K562 (cell line): ENCODE measurements around the gene IPO9. TPM values are rescaled to one million over a fixed set of nuclear protein-coding genes. Genes with fewer than 3 reads are reported as not detected.

Experiments
- ATAC-seq: fragments of 200-7000 bp; cut with Tn5 transposase; 3 replicates; pipeline ENCODE4 v1.9.1; 2020; ENCODE audit warnings: moderate library complexity
- BruUV-seq: library from RNA; stranded (reverse); fragments of 400-500 nt; replicated peaks from 2 replicates; lab custom pipeline; 2021; lab: Mats Ljungman, UMichigan
- CTCF ChIA-PET: fragments of 300-600 bp; formaldehyde crosslinking; extraction: SDS; loops from one replicate; lab custom pipeline; 2021; ENCODE audit warnings: low intra/inter-chr PET ratio; lab: Yijun Ruan, JAX
- POLR2A ChIA-PET: fragments of 300-600, 350-650 bp; sonication (Branson Sonifier 250); formaldehyde crosslinking; extraction: SDS; loops from one replicate; lab custom pipeline; 2021; ENCODE audit warnings: antibody characterized with exemption, inconsistent platforms; lab: Yijun Ruan, JAX
- DNase-seq, 4 experiments: peaks; one replicate each; pipeline versions ENCODE4 v3.0.0 to v3.0.0-alpha.2; 2011 to 2018; ENCODE audit warnings: low spot score in 3 of 4, mixed read lengths in 3 of 4; ENCODE audit errors: extremely low read depth in 1 of 4
- FAIRE-seq: peaks from 2 replicates; lab custom pipeline; 2011; peaks lifted over from hg19 to GRCh38; lab: Jason Lieb, UNC
- H2AFZ ChIP-seq: 2 replicates; pipeline ENCODE4 v1.6.0; 2011; ENCODE audit warnings: low read depth, low read length, control low read depth, inconsistent platforms
- H3K27ac ChIP-seq: fragments of 200-600 bp; 3 replicates; pipeline ENCODE4 v1.8.0; 2011; ENCODE audit warnings: low read depth, mild to moderate bottlenecking, control low read depth, inconsistent platforms, low read length, moderate library complexity, mixed read lengths; ENCODE audit errors: extremely low read depth
- H3K27me3 ChIP-seq, 2 experiments: fragments of 300-600 bp in 1 of 2; 2 replicates in 1 of 2; 3 replicates in 1 of 2; pipeline versions ENCODE4 v1.6.0 to v1.8.0; 2011; ENCODE audit warnings: inconsistent platforms in 2 of 2, low read length in 2 of 2, mild to moderate bottlenecking in 1 of 2, mixed read lengths in 1 of 2, moderate library complexity in 1 of 2; ENCODE audit not compliant: control insufficient read depth in 2 of 2, insufficient read depth in 2 of 2
- H3K36me3 ChIP-seq: fragments of 300-600 bp; 3 replicates; pipeline ENCODE4 v1.8.0; 2011; ENCODE audit warnings: mild to moderate bottlenecking, low read length, inconsistent platforms; ENCODE audit not compliant: control insufficient read depth, insufficient read depth
- H3K4me1 ChIP-seq, 2 experiments: fragments of 200-600 bp in 1 of 2; replicated peaks in 1 of 2; 2 replicates in 1 of 2; 3 replicates in 1 of 2; pipeline versions ENCODE4 v1.5.1 to v1.8.0; 2011; ENCODE audit warnings: inconsistent platforms in 2 of 2, low read length in 2 of 2, mild to moderate bottlenecking in 1 of 2, mixed read lengths in 1 of 2, moderate library complexity in 1 of 2; ENCODE audit not compliant: control insufficient read depth in 2 of 2, insufficient read depth in 2 of 2
- H3K4me2 ChIP-seq: 2 replicates; pipeline ENCODE4 v1.6.1; 2011; ENCODE audit warnings: low read length, control low read depth, inconsistent platforms, mixed read lengths; ENCODE audit not compliant: insufficient read depth
- H3K4me3 ChIP-seq: fragments of 200-600 bp; sonication (generic), shearing (Covaris generic); 2 replicates; pipeline ENCODE4 v1.5.1; 2016; ENCODE audit warnings: control low read depth, inconsistent platforms
- H3K79me2 ChIP-seq: fragments of 200-600 bp; 3 replicates; pipeline ENCODE4 v1.8.0; 2011; ENCODE audit warnings: low read length, inconsistent platforms; ENCODE audit not compliant: control insufficient read depth, insufficient read depth
- H3K9ac ChIP-seq, 2 experiments: 2 replicates each; pipeline versions ENCODE4 v1.6.0 to v1.6.1; 2011; ENCODE audit warnings: low read depth in 2 of 2, low read length in 2 of 2, control low read depth in 1 of 2, inconsistent platforms in 1 of 2, mild to moderate bottlenecking in 1 of 2, mixed read lengths in 1 of 2; ENCODE audit not compliant: insufficient read depth in 1 of 2
- H3K9me1 ChIP-seq: one replicate; pipeline ENCODE4 v1.6.0; 2011; ENCODE audit warnings: inconsistent platforms, mild to moderate bottlenecking, low read length, moderate library complexity; ENCODE audit not compliant: control insufficient read depth, insufficient read depth
- H3K9me3 ChIP-seq: replicated peaks from 2 replicates; pipeline ENCODE4 v1.5.1; 2011; ENCODE audit warnings: low read depth, low read length, inconsistent platforms; ENCODE audit not compliant: control insufficient read depth, insufficient read depth
- H4K20me1 ChIP-seq: replicated peaks from 2 replicates; pipeline ENCODE4 v1.6.1; 2011; ENCODE audit warnings: low read length, inconsistent platforms, mixed read lengths; ENCODE audit not compliant: control insufficient read depth, insufficient read depth
- BRF1 ChIP-seq: IDR thresholded peaks from 3 replicates; pipeline ENCODE4 v1.6.1; 2011; ENCODE audit warnings: borderline replicate concordance, mild to moderate bottlenecking; ENCODE audit not compliant: insufficient read length; ENCODE audit errors: extremely low read depth
- C11orf30 ChIP-seq: fragments of 450-650 bp; IDR thresholded peaks from 2 replicates; pipeline ENCODE4 v1.6.1; 2016; ENCODE audit warnings: low read depth, mild to moderate bottlenecking
- CHD1 ChIP-seq: fragments of 200-600 bp; sonication (generic); IDR thresholded peaks from one replicate; pipeline ENCODE4 v1.6.1; 2012; ENCODE audit warnings: mild to moderate bottlenecking, moderate library complexity, low read length, inconsistent platforms
- CREM ChIP-seq: IDR thresholded peaks from 2 replicates; pipeline ENCODE4 v1.6.1; 2014; ENCODE audit warnings: antibody characterized with exemption, low read depth
- EP400 ChIP-seq: fragments of 450-650 bp; IDR thresholded peaks from 2 replicates; pipeline ENCODE4 v1.6.1; 2017; ENCODE audit warnings: antibody characterized with exemption, mild to moderate bottlenecking, moderate library complexity
- HEY1 ChIP-seq: fragments of 250-450 bp; sonication (Bioruptor Pico); IDR thresholded peaks from 2 replicates; pipeline ENCODE4 v1.5.0; 2020; ENCODE audit warnings: mild to moderate bottlenecking, moderate library complexity, borderline replicate concordance
- SMAD2 ChIP-seq: fragments of 150-350 bp; IDR thresholded peaks from 2 replicates; pipeline ENCODE4 v1.6.1; 2014; ENCODE audit warnings: low read depth, mild to moderate bottlenecking, low read length
- SMC3 ChIP-seq: conservative IDR thresholded peaks from 2 replicates; pipeline ENCODE4 v1.6.1; 2011; ENCODE audit warnings: low read depth, low read length, improper control_type of control experiment; ENCODE audit not compliant: insufficient read depth
- ZNF263 ChIP-seq: sonication (generic); formaldehyde crosslinking; IDR thresholded peaks from 2 replicates; pipeline ENCODE4 v1.8.0; 2022; ENCODE audit warnings: mild to moderate bottlenecking, missing genetic modification reagents, borderline replicate concordance
- ZNF41 ChIP-seq: fragments of 250-450 bp; sonication (Bioruptor Pico); conservative IDR thresholded peaks from 2 replicates; pipeline ENCODE4 v1.4.0; 2020; ENCODE audit warnings: mild to moderate bottlenecking
- WGBS: fragments of 100-300 bp; shearing (Covaris generic); methylation state at CpG from one replicate; pipeline ENCODE4 v1.1.6; 2016; ENCODE audit warnings: low coverage, mixed read lengths; ENCODE audit not compliant: insufficient coverage; ENCODE audit errors: missing lambda C conversion rate; 5-methylcytosine and 5-hydroxymethylcytosine counted together
- in situ Hi-C: fragments of 300-500 bp; cut with MboI; formaldehyde crosslinking; loops from 4 replicates; pipeline ENCODE4 v1.15.0; 2018; ENCODE audit warnings: inconsistent platforms, mixed read lengths
- intact Hi-C: fragments of 100-400 bp; cut with micrococcal nuclease; formaldehyde crosslinking; loops from 2 replicates; pipeline ENCODE4 v1.14.2; 2022
- polyA plus RNA-seq, 8 experiments: library from polyadenylated mRNA; depleted of rRNA in 4 of 8; stranded (reverse) in 5 of 8; unstranded in 3 of 8; fragments of >200 nt; fragmentation: Nextera tagmentation in 2 of 8; fragmentation: Illumina TruSeq in 1 of 8; extraction: Ambion mirVana in 2 of 8; extraction: Trizol in 1 of 8; gene quantifications; 2 replicates each; pipeline versions ENCODE4 v1.2.1 to v1.2.3, GENCODE V29; 2011 to 2014; ENCODE audit warnings: inconsistent platforms in 1 of 8, missing spikeins in 1 of 8
- total RNA-seq, 7 experiments: library from RNA; depleted of rRNA in 6 of 7; stranded (reverse); fragments of >200 nt in 6 of 7; fragmentation: Illumina TruSeq in 2 of 7; extraction: Trizol in 2 of 7; gene quantifications; 2 replicates each; pipeline versions ENCODE4 v1.2.1 to v1.2.3, GENCODE V29; 2011 to 2021; ENCODE audit warnings: low replicate concordance in 1 of 7
- TF ChIP-seq, protein P1 (sequence below): fragments of 250-450 bp; sonication (Bioruptor Pico); IDR thresholded peaks from 2 replicates; pipeline ENCODE4 v1.8.0; 2022; ENCODE audit warnings: moderate library complexity, mild to moderate bottlenecking, inconsistent platforms
- TF ChIP-seq, protein P2 (sequence below): fragments of 450-650 bp; IDR thresholded peaks from 2 replicates; pipeline ENCODE4 v1.6.1; 2018; ENCODE audit not compliant: partially characterized antibody

Gene IPO9
- total and polyA plus RNA-seq, 9 of the 15 experiments (the other 6 are each of a cell fraction or from before 2014, with no cell fraction given), result 27.9 to 78.6 (median 43.9) TPM

DNA sequence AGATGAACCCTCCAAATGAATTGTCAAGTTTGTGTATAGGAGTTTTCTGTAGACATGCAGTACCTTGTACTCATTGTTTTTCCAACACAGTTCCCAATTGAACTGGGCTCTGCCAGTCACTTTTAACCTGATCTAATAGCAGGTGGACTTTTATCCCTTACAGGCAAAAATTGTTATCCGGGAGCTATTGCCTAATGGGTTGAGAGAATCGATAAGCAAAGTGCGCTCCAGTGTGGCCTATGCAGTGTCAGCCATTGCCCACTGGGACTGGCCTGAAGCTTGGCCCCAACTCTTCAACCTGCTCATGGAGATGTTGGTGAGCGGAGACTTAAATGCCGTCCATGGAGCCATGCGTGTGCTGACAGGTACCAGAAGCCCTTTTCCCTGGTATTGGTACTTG lies 19.3 kb downstream of the IPO9 start:
- H3K36me3 ChIP-seq, result peaks cover 76% of the 10 kb centered on the region
- FAIRE-seq (no peak), ATAC-seq (no peak), DNase-seq (no peak)
- WGBS, result 95% methylated on average over 6 of the region's 6 CpGs
- H3K4me3 ChIP-seq, result no peak overlapping the region
- ChIA-PET CTCF (no interaction called here), POLR2A (interaction anchor here (0.6 to 1.7 kb wide), 7 partner anchors 9 to 388 kb away, joined by 3 to 10 read pairs (median 4); no protein-coding TSS in a partner anchor)
- H3K4me2 ChIP-seq, result no peak overlapping the region
- no peaks in the 10 kb centered on the region for H3K27me3 ChIP-seq
- BruUV-seq, result no TSS peak
- H2AFZ ChIP-seq, result no peak overlapping the region
- no peaks in the 10 kb centered on the region for H3K9me3 ChIP-seq
- H3K9ac ChIP-seq, result no peak overlapping the region
- TF ChIP-seq, protein P1, sequence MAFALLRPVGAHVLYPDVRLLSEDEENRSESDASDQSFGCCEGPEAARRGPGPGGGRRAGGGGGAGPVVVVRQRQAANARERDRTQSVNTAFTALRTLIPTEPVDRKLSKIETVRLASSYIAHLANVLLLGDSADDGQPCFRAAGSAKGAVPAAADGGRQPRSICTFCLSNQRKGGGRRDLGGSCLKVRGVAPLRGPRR, result no peak
- intact Hi-C loops, result no loop called here
- peaks cover 49% of the 10 kb centered on the region for H3K79me2 ChIP-seq
- in situ Hi-C loops, result no loop called here
- H3K27ac ChIP-seq, result no peak overlapping the region
- no peaks in the 10 kb centered on the region for H3K4me1 ChIP-seq
- peaks cover 8% of the 10 kb centered on the region for H4K20me1 ChIP-seq
- no peaks in the 10 kb centered on the region for H3K9me1 ChIP-seq

GRCh38 chr1:201849372-201850052 lies 20.6 kb downstream of the IPO9 start:
- peaks cover 1% of the 10 kb centered on the region; the same call in 1 of the 2 replicates for H4K20me1 ChIP-seq
- CTCF ChIA-PET, result no interaction called here
- DNase-seq (no peak), ATAC-seq (no peak), FAIRE-seq (no peak)
- no peak overlapping the region for H3K4me3 ChIP-seq
- BruUV-seq, result TSS peak; percentile 5
- no peaks in the 10 kb centered on the region for H3K4me1 ChIP-seq
- in situ Hi-C loops (no loop called here), intact Hi-C loops (no loop called here)
- no peaks in the 10 kb centered on the region for H3K9me1 ChIP-seq
- POLR2A ChIA-PET, result interaction anchor here (0.6 to 1.7 kb wide), 6 partner anchors 9 to 58 kb away, joined by 3 to 10 read pairs (median 3); no protein-coding TSS in a partner anchor
- H3K4me2 ChIP-seq, result no peak overlapping the region
- peaks cover 80% of the 10 kb centered on the region for H3K36me3 ChIP-seq
- no peak overlapping the region for H2AFZ ChIP-seq
- H3K9ac ChIP-seq, result no peak overlapping the region
- no peaks in the 10 kb centered on the region for H3K27me3 ChIP-seq
- 94% methylated on average over 2 of the region's 2 CpGs for WGBS
- H3K9me3 ChIP-seq, result no peaks in the 10 kb centered on the region
- peaks cover 36% of the 10 kb centered on the region for H3K79me2 ChIP-seq
- H3K27ac ChIP-seq, result no peak overlapping the region
- TF ChIP-seq ZNF41 (CRISPR knock-in tag), result no peak
- TF ChIP-seq CHD1, result no peak
- no peak for TF ChIP-seq HEY1 (CRISPR knock-in tag)
- no peak for TF ChIP-seq BRF1
- TF ChIP-seq CREM, result no peak
- no peak for TF ChIP-seq C11orf30
- TF ChIP-seq EP400, result no peak
- TF ChIP-seq ZNF263 (CRISPR knock-in tag), result no peak
- TF ChIP-seq, protein P2, sequence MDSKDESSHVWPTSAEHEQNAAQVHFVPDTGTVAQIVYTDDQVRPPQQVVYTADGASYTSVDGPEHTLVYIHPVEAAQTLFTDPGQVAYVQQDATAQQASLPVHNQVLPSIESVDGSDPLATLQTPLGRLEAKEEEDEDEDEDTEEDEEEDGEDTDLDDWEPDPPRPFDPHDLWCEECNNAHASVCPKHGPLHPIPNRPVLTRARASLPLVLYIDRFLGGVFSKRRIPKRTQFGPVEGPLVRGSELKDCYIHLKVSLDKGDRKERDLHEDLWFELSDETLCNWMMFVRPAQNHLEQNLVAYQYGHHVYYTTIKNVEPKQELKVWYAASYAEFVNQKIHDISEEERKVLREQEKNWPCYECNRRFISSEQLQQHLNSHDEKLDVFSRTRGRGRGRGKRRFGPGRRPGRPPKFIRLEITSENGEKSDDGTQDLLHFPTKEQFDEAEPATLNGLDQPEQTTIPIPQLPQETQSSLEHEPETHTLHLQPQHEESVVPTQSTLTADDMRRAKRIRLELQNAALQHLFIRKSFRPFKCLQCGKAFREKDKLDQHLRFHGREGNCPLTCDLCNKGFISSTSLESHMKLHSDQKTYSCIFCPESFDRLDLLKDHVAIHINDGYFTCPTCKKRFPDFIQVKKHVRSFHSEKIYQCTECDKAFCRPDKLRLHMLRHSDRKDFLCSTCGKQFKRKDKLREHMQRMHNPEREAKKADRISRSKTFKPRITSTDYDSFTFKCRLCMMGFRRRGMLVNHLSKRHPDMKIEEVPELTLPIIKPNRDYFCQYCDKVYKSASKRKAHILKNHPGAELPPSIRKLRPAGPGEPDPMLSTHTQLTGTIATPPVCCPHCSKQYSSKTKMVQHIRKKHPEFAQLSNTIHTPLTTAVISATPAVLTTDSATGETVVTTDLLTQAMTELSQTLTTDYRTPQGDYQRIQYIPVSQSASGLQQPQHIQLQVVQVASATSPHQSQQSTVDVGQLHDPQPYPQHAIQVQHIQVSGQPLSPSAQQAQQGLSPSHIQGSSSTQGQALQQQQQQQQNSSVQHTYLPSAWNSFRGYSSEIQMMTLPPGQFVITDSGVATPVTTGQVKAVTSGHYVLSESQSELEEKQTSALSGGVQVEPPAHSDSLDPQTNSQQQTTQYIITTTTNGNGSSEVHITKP, result no peak
- TF ChIP-seq SMAD2, result no peak
- TF ChIP-seq SMC3, result no peak
